ENCODE measurements around the gene OTUD7B.
"Not testable (repeated sequence)": the region's sequence is repeated elsewhere in the genome, so short reads cannot be mapped to it uniquely, and the experiment has no call there.

OTUD7B gene

DNA sequence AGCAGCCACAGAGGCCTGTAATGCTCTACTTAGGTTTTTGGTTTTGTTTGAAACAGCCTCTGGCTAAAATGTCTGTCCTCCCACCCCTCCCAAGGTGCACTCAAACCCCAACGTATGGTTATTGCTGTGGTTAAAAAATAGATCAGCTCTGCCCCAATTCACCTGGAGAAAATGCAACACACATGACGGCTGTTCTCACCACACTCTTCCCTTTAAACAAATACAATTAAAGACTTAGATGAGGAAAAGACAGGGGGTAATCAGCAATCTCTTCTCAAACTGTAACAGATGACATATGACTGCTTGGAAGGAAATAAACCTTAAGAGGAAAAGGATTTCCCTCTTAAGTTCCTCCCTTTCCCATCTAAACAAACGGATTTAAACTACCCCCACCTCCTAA, 67.6 kb downstream of the OTUD7B start:
- DNase-seq = no peak

DNA sequence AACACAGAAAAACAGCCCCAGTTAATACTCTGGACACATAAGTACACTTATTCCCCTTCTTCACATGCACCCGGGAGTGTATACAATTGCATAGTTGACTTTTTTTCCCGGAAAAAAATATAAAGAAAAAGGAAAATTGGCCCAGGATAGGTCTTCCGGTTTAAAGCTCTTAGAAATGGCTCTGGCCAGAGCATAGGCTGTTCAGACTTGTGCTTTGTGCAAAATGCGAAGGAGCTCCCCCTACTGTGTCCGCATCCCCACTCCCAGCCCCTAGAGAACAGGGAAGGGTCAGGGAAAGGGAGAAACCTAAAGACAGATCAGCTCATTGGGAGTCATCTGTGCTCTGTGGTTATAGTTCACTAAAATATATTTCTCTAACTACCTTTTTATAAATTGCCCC, 68.3 kb downstream of the OTUD7B start:
- DNase-seq = no peak

DNA sequence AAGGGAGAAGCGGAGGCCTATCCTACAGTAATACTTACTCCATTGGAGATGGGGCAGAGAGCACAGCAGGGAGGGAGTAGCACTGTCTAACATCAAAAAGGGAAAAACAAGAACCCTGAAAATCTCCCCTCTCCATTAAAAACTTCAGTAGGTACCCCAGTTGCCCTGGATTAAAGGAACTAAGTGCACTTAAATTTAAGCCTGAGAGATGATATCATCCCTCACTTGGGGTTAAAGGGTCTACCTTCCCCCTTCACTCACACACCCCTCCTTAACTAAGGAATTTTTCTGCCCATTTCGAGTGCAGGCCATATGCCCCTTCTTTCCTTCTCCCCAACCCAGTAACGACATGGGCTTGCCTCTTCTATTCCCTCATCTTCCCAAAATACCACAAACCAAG, 70.1 kb downstream of the OTUD7B start:
- no peak for DNase-seq

DNA sequence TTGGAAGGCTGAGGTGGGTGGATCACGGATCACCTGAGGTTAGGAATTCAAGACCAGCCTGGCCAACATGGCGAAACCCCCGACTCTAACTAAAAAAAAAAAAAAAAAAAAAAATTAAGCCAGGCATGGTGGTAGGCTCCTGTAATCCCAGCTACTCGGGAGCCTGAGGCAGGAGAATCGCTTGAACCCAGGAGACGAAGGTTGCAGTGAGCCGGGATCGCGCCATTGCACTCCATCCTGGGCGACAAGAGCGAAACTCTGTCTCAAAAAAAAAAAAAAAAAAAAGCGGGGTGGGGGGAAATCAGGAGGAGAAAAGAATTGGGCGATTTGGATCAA, 71.9 kb downstream of the OTUD7B start:
- not testable (repeated sequence) for DNase-seq

DNA sequence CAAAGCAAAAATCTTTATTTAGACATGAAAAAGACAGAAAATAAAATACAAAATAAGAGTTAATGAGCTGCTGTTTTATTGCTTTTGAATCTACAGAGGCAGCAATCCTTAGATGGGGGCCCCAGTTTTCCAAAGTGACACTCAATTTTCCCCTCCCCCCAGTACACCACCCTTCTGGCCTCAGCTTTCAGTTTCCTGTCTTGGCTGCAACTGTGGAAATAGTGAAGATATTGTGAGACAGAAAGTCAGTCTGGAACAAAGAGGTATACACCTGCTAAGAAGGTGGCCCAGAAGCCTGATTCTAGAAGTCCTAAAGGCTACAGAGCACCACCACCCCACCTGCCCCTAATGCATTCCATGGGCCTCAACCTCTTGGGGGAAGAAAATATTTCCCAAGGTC, 72.8 kb downstream of the OTUD7B start:
- DNase-seq = no peak

DNA sequence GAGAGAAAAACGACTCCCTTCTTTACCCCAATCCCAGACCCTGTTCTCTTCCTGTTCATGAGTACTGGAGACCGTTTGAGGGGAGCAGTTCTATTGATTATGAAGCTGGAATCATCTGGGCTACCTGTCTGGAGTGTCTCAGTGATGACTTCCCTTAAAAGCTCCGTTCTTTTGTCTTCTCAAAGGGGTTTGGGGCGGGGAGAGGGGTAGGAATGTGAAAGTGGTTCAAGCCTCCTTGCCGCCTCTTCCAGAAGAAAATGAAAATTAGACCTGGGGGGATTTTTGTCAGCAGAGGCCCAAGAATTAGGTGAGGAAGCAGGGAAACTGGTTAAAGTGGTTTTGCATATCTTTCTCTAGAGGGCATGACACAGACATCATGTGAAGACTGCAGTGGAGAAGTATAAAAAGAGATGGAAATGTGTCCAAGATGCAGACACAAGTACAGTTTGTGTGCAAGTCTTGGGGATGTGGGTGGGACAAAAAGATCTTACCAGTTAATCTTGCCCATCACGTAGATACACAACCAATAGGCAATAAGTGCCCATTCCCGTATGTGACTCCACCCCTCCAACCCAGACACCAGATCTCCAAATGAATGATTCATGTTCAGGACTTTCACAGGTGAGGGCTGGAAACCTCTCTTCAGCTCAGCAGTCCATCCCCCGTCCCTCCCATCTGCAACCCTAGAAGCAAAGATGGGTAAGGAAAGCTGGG, 73.4 kb downstream of the OTUD7B start:
- peak; percentile 87 for DNase-seq

DNA sequence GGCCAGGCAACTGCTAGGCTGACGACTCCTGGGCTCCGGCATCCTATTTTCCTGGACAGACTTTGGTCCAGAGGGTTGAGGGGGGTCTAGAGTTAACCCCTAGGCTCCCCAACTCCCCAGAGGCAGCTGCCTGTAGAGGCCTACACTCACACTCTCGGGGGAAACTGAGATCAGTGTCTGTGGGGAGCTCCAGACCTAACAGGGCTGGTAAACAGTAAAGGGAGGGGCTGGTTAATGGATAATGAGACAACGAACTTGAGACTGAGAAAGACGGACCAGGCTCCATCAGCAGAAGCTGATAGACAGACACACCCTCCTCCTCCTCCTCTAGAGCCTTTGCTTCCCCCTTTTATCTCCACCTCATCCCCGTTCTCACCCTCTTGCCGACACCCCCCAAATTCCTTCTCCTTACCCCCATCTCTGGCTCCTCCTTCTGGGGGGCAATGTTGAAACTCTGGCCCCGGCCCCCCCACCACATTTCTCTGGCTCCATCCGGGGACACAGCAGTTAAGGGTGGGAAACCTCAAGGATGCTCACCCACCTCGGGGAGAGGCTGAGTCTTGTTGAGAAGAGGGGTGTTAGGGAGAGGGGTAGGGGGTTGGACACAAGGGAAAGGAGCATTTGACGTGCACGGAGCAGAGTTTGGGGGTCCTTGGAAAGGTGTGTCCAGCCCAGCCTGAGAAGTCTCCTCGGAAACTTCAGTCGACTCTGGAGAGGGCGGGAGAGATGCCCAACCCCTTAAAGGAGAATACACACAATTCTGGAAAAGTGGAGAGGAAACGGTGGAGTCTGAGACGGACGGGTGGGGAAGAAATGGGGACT, 74.1 kb downstream of the OTUD7B start, which contains the start of gene MTMR11:
Gene MTMR11 (minus strand): TSS at position 710 of the 822 bp plus-strand sequence. CDS start 232 bp downstream, at position 478.
- peak; percentile 16 for DNase-seq

DNA sequence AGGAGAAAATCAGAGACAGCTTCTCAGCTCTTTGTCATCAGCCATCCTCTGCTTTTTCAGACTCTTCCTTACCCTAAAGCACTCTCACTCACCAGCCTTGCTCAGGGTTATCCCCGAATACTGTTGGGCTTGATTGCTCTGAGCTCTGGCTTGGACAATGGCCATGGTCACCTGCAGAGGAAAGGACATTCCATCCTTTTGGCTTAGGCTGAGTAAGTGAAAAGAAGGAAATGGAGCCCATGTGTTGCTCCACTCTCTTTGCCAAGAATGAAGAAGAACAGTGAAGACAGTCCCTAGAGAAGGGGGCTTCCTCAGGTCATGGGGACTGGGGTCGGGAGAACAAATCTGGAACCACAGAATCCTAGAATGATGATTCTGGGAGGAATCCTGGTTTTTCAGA, 76.2 kb downstream of the OTUD7B start:
- no peak for DNase-seq

DNA sequence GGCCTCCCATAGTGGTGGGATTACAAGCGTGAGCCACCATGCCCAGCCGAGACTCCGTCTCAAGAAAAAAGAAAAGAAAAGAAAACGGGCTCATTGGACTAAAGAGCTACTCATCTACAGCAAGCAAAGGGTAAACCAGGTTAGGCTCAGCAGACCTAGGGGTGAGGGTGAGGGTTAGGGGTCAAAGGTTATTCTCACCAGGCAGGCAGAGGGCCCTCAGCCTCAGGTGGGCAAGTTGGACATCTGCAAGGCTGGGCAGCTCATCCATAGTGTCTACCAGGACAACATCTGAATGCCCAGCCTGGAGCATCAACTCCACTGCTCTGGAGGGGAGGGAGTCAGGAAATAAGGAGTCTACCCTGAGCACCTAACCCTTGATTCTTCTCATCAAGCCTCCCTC, 77.3 kb downstream of the OTUD7B start:
- no peak for DNase-seq

DNA sequence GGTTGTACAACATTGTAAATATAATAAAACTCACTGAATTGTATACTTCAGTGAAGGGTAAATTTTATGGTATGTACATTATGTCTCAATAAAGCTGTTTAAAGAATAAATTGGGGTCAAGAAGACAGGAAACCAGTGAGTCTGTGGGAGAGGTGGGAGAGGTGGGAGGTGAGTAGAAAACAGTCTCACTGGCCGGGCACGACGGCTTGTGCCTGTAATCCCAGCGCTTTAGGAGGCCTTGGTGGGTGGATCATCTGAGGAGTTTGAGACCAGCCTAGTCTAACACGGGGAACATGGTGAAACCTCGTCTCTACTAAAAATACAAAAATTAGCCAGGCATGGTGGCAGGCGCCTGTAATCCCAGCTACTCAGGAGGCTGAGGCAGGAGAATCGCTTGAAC, 78.1 kb downstream of the OTUD7B start:
- no peak for DNase-seq

DNA sequence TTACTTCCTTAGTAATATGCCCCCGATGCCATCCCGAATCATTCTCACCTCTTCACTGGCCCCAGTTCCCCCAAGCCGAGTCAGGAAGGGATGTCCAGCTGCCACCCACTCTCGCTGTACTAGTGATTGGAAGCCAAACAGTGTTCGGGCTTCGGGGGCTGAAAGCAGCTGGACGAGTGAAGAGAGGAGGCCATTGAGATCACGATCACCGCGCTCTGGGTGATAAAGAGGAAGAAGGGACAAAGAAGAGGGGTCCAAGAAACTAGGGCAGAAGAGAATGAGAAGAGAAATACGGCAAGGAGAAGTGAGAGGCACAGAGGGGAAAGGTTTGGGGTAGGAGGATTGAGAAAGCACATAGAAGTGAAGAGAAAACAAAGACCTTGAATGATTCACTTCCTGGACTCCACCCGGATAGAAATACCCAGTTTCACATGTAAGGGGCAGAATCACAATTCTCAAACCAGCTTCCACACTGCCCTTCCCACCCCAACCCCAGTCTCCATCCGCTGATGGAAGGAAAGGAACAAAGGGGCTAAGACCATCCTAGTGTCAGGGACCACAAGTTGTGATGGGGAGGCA, 79.2 kb downstream of the OTUD7B start:
- no peak for DNase-seq

DNA sequence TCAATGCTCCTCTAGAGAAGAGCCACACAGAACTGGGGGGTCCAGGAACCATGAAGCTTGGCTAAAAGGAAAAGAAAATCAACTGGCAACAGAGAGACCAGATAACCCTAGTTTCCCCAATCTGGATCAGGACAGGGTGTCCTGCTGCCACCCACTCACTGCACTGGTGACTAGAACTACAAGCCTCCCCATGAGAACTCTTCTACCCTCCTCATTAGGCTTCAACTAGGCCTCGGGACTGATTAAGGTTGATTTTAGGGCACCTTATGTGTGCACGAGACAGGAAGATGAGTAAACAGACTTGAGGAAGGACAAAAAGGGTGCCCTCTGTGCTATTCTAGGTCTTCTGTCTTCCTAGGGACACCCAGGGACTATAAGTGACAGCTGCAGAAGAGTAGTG, 80.7 kb downstream of the OTUD7B start:
- DNase-seq = no peak

DNA sequence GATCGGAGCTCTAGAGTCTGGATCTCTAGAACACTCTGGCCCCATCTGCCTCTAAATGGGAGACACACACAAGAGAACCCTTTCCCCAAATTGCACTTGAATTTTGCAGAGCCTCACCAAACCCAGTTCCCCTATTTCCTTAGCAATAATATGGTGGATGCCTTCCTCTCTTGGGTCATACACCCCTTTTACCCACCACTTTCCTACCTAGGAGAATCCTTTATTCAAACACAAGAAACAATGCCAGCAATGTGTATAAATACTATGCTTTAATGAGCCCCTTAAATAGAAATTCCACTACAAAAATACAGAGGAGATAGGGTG, 82.2 kb downstream of the OTUD7B start:
- no peak for DNase-seq

DNA sequence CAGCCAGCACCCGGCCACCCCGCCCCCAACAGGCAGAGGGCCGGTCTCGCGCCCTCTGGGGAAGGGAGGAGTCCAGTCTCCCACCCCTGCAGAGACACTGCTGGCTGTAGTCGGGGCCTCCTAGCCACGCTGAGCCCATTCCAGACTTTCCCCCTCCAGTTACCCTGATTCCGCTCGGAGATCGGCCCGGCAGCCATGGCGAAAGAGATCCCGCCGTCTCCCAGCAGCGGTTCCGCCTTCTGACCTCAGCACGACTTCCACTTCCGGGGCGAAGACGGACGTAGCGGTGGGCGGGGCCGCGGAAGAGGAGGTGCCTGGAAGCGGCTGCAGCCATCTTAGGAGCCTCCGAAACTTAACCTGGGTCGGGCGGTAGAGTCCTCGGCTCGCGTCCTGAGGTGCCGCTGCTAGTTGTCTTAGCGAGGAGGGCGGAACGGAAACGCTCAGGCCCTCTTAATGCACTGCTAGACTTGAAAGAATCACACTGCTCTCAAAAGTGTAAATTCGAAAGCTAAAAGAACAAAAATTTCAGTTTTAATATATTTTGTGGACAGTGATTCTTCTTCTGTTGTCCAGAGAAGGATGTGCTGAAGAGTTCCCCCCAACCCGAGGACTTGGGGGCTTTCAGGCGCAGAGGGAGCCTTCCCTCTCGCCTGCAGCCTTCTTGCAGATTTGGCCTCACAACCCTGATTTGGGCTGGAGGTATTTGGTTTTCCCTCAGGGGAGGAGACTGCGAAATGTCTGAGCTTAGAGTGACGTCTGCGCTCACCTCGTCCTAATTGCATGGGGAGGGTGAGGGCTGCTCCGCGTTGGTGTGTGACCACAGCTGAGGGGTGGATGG, 82.7 kb downstream of the OTUD7B start, which contains the start of gene SF3B4:
Gene SF3B4 (minus strand): TSS at position 241 of the 838 bp plus-strand sequence. CDS start 44 bp downstream, at position 197.
- peak; percentile 86 for DNase-seq

DNA sequence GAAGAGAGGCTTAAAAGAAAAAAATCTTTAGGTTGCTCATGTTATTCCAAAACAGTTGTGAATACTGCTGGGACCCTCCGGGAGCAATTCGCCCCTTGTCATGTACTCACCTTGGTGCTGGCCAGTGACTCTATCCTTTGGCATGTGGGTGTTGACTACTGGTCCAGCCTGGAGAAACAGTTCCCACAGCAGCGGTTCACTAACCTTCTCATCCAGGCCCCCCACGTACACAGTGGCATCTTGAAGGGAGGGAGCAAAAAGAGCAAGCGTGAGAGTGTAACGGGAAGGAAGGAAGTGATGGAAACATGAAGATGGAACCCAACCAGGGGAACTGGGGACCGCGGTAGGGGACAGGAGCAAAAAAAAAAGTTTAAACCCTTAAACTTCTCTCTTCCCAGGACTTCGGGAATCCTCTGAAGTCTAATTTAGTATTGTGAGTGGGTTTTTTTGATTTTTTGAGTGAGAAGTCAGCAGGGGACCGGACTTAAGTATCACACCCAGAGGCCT, 83.4 kb downstream of the OTUD7B start:
- no peak for DNase-seq

DNA sequence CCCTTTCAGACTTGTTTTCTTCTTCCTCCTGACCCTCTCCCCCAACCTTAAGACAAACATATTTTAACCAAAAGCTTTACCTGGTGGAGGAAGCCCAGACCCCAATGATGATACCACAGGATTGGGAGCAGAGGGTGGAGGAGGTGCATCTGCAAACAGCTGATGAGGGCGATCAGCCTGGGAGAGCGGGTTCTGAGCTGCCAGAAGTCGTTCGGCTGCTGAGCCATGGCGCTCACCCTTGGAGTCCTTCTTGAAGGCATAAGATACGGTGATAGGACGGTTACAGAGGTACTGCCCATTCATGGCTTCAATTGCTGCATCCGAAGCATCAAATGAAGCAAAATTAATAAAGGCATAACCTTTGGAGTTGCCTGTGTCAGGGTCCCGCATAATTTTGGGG, 84.2 kb downstream of the OTUD7B start:
- no peak for DNase-seq

DNA sequence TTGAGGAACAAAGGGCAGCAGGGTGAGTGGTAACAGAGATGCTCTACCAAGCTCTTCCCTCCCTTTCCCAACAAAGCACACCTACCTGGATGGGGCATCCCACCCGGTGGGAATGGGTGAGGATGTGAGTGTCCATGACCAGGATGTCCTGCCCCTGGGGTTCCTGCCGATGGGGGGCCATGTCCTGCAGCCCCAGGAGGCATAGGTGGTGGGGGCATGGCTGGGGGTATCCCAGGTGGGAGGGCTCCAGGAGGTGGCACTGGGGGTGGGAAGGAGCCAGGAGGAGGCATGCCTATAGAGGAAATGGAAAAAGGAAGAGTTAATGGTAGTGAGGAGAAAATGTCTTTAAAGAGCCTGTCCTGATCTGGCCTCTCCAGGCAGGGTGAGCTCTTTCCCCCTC, 84.8 kb downstream of the OTUD7B start:
- DNase-seq = no peak

DNA sequence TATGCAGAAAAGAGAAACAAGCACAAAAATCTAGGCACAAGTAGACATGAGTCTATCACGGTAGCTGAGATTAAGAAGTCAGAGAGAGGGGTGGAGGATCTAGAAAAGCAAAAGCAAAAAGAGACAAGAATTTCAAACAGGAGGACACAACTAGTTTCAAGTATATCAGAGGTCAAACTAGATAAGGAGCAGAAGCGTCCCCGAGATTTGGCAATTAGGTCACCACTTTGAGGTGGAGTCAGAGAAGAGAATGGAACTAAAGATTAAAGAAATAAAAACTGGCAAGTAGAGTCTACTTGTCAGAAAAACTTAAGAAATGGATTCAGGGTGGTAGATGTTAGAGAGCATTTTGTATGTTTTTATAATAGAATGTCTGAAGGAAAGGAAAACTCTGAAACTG, 85.2 kb downstream of the OTUD7B start:
- no peak for DNase-seq

DNA sequence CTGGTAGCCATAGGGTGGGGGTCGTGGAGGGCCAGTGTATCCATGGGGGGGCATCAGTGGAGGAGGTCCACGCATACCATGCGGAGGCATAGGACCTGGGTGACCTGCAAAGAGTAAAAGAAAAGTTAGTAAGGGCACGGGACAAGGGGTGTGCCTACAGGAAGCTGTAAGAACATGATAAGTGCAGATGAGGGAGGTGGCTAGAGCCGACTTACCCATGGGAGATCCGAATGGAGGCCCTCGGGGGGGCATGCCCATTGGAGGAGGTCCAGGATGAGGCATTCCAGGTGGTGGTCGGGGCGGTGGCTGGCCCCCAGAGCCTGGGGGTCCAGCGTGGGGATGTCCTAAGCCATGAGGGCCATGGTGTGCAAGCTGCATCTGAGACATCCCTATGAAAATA, 86.9 kb downstream of the OTUD7B start:
- DNase-seq = no peak

DNA sequence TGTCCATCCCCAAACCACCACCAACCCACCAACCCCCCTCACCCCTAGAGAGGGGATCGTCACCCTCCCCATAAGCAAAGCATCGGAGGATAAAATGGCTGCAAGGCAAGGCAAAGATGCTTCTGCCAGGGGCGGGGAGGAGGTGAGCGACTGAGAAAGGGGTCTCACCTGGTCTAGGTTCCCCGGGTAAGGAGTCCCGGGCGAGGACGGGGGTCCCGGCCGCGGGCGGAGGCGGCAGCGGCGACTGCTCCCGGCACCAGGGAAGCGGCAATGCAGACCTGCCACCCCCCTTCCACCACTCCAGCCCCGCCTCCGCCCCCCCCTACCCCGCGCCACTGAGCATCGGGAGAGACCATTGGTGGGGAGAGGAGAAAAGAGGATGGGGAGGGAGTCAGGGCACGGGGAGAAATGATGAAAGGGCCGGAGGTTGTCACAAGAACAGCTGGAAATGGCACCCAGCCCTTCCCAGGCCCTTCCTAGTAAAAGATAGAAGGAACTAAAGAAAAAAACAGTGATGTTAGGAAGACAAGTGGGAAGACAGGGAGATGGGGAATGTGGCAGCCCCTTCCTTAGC, 92.9 kb downstream of the OTUD7B start, which contains the start of gene SV2A:
Gene SV2A (minus strand): TSS at position 274 of the 574 bp plus-strand sequence. CDS start 4,004 bp downstream, outside the sequence.
- peak; percentile 61 for DNase-seq

DNA sequence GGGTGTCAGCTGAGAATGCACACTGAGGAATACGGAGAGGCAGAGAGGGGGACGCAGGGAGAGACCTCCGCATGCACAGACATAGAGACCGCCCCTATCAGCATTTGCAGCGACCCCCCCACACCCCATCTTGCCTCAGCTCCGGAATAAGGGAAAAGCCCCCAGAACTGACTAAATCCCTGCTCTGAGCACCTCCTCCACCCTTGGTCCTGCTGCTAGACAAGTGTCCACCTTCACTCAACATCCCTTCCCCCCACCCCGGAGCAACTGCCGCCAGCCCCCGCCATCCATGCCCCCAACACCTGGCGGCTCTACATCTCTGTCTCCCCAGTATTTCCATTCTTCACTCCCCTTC, 93.7 kb downstream of the OTUD7B start:
- no peak for DNase-seq

DNA sequence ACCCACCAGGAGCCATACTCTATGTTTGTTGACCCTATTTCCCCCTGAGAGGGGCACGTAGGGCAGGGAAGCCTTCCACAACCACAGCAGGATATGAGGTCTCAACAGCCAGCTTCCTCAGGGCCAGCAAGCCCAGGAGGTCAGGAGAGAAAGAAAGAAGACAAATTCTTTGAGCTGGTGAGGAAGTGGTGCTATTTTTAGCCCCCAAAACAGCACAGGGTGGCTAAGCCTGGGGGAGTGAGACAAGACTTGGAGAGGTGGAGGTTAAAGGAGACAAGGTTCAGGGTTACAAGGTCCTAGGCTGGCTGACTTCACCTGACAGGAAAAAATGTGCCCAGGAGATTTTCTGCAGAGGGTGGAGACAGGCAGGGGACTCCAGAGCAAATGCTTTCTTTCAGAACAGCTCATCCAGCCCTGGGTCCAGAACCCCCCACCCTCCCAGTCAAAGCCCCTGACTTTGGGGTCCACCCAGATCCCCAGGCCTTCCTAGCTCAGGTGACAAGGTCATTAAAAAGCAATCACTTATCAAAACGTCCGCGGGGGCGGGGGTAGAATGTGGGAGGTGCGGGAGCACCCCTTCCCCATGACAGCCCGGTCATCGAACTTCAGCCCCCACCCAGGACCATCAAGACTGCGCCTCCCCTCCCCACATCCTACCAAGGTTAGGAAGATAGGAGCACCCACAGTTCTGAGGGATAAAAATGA, 94.2 kb downstream of the OTUD7B start:
- DNase-seq = no peak

Data from DMS79 (cell line).